HL-60 (cell line): ENCODE data around the gene KRTAP5-8.

Source experiments
- POLR2AphosphoS5 ChIP-seq: IDR thresholded peaks from 2 replicates; pipeline ENCODE4 v1.6.1; 2012; ENCODE audit warnings: low read depth
- SPI1 ChIP-seq: IDR thresholded peaks from 2 replicates; pipeline ENCODE4 v1.6.1; 2012; ENCODE audit warnings: low read depth, mild to moderate bottlenecking, borderline replicate concordance
- TF ChIP-seq, protein P1 (sequence below): IDR thresholded peaks from one replicate; pipeline ENCODE4 v1.5.1; 2011; ENCODE audit warnings: low read length, control low read depth, inconsistent platforms; ENCODE audit not compliant: insufficient read depth
- TF ChIP-seq, protein P2 (sequence below): IDR thresholded peaks from 2 replicates; pipeline ENCODE4 v1.6.1; 2012; ENCODE audit warnings: low read depth; ENCODE audit not compliant: insufficient replicate concordance

DNA sequence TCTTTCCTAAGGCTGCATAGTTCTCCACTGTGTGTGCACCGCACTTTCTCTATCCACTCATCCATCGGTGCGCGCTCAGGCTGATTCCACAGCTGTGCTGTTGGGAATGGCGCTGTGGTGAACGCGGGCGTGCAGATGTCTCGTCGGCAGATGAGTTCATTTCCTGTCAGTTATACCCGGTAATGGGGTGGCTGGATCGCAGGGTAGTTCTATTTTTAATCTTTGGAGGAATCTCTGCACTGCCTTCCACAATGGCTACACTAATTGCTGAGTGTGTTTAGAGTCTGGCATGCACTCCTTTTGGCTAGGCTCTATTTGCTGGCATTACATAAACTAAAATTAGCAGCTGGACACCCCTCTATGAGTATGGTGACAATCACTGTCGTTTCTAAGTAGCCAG is 38.7 kb upstream of the KRTAP5-8 start:
- TF ChIP-seq, protein P1, sequence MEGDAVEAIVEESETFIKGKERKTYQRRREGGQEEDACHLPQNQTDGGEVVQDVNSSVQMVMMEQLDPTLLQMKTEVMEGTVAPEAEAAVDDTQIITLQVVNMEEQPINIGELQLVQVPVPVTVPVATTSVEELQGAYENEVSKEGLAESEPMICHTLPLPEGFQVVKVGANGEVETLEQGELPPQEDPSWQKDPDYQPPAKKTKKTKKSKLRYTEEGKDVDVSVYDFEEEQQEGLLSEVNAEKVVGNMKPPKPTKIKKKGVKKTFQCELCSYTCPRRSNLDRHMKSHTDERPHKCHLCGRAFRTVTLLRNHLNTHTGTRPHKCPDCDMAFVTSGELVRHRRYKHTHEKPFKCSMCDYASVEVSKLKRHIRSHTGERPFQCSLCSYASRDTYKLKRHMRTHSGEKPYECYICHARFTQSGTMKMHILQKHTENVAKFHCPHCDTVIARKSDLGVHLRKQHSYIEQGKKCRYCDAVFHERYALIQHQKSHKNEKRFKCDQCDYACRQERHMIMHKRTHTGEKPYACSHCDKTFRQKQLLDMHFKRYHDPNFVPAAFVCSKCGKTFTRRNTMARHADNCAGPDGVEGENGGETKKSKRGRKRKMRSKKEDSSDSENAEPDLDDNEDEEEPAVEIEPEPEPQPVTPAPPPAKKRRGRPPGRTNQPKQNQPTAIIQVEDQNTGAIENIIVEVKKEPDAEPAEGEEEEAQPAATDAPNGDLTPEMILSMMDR, result no peak
- TF ChIP-seq POLR2AphosphoS5 (peak; percentile 65), SPI1 (no peak)
- TF ChIP-seq, protein P2, sequence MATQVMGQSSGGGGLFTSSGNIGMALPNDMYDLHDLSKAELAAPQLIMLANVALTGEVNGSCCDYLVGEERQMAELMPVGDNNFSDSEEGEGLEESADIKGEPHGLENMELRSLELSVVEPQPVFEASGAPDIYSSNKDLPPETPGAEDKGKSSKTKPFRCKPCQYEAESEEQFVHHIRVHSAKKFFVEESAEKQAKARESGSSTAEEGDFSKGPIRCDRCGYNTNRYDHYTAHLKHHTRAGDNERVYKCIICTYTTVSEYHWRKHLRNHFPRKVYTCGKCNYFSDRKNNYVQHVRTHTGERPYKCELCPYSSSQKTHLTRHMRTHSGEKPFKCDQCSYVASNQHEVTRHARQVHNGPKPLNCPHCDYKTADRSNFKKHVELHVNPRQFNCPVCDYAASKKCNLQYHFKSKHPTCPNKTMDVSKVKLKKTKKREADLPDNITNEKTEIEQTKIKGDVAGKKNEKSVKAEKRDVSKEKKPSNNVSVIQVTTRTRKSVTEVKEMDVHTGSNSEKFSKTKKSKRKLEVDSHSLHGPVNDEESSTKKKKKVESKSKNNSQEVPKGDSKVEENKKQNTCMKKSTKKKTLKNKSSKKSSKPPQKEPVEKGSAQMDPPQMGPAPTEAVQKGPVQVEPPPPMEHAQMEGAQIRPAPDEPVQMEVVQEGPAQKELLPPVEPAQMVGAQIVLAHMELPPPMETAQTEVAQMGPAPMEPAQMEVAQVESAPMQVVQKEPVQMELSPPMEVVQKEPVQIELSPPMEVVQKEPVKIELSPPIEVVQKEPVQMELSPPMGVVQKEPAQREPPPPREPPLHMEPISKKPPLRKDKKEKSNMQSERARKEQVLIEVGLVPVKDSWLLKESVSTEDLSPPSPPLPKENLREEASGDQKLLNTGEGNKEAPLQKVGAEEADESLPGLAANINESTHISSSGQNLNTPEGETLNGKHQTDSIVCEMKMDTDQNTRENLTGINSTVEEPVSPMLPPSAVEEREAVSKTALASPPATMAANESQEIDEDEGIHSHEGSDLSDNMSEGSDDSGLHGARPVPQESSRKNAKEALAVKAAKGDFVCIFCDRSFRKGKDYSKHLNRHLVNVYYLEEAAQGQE, result no peak
